HG02840 (cell line): ENCODE results near the gene ANKMY1.

ENCODE experiments used
- ATAC-seq: cut with Tn5 transposase; IDR thresholded peaks from one replicate; pipeline ENCODE4 v1.9.1; 2021; ENCODE audit warnings: mild to moderate bottlenecking, moderate library complexity, moderate number of reproducible peaks; ENCODE audit not compliant: unreplicated experiment, low FRiP score

The ANKMY1 gene

GRCh38 chr2:240440704-240441320 lies 117.0 kb downstream of the ANKMY1 start:
- no peak for ATAC-seq

- ATAC-seq: no peak
These were observed 117.5 kb downstream of the ANKMY1 start for GRCh38 chr2:240440251-240440650.

GRCh38 chr2:240439698-240440151 lies 118.1 kb downstream of the ANKMY1 start:
- no peak for ATAC-seq

- no peak for ATAC-seq
These were observed 118.7 kb downstream of the ANKMY1 start for GRCh38 chr2:240438810-240439697.

GRCh38 chr2:240437861-240438809 lies 119.7 kb downstream of the ANKMY1 start:
- no peak for ATAC-seq

GRCh38 chr2:240437551-240437860 lies 120.3 kb downstream of the ANKMY1 start:
- ATAC-seq: no peak

- ATAC-seq: no peak
These were observed 120.9 kb downstream of the ANKMY1 start for GRCh38 chr2:240436683-240437550.

- ATAC-seq: no peak
These were observed 121.7 kb downstream of the ANKMY1 start for GRCh38 chr2:240435948-240436682.

GRCh38 chr2:240435457-240435947 lies 122.3 kb downstream of the ANKMY1 start, which contains the start of gene GPC1:
GPC1 (plus strand) TSS chr2:240435663; CDS start chr2:240435919, 256 bp downstream.
- no peak for ATAC-seq

- ATAC-seq: no peak
These were observed 122.9 kb downstream of the ANKMY1 start for GRCh38 chr2:240434728-240435456.

- ATAC-seq: no peak
These were observed 123.6 kb downstream of the ANKMY1 start for GRCh38 chr2:240433973-240434727.

GRCh38 chr2:240432820-240433801 lies 124.7 kb downstream of the ANKMY1 start:
- ATAC-seq: no peak

GRCh38 chr2:240432430-240432819 lies 125.4 kb downstream of the ANKMY1 start:
- ATAC-seq: no peak

- ATAC-seq: no peak
These were observed 125.9 kb downstream of the ANKMY1 start for GRCh38 chr2:240431661-240432424.

- ATAC-seq: no peak
These were observed 126.5 kb downstream of the ANKMY1 start for GRCh38 chr2:240431271-240431660.

- no peak for ATAC-seq
These were observed 127.2 kb downstream of the ANKMY1 start for GRCh38 chr2:240430595-240430994.
